Measurements from ENCODE around the gene ANKRD33.
A peak's percentile ranks its signal among the peaks of the same experiment; 100 is the strongest.

The ANKRD33 gene

DNA sequence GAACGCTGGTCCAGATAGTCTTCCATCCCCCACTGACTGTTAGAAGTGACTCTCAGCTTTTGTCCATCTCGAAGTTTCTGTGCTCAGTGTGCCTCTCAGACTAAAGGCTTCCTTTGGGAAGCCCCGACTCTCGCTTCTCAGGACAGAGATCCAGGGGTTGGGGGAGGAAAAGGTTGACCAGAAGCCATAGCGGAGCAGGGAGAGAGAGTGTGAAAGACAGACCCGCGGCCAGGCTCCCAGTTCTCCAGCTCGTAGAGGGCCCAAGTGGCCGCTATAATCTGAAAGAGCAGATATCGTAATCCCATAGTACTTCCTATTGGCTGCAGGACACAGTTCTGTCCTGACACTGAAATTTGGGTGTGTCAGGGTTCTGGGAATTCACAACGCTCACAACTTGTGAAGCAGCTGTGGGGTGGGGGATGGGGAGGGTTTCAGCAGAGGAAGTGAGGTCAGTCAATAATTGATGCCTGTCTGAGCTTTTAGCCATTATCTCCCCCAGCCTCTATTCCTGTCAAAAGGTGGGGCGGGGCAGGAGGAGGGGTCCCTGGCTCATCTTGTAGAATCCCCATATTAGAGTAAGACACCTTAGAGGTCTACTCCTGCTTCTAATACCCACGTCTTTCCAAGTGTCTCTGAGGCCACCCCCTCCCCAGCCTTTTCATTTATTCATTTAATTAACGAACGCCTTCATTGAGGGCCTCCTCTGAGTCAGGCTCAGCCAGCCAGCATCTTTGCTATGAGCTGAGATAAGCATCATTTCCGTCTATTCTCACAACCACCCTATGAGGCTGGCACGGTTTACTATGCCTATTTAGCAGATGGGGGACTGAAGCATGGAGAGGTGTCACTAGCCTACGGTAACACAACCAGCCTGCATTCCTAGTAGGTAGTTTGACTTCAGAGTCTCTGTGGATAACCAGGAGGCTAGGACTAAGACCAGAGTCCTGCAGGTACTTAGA, 17.8 kb downstream of the ANKRD33 start:
- peak; percentile 54 for DNase-seq

DNA sequence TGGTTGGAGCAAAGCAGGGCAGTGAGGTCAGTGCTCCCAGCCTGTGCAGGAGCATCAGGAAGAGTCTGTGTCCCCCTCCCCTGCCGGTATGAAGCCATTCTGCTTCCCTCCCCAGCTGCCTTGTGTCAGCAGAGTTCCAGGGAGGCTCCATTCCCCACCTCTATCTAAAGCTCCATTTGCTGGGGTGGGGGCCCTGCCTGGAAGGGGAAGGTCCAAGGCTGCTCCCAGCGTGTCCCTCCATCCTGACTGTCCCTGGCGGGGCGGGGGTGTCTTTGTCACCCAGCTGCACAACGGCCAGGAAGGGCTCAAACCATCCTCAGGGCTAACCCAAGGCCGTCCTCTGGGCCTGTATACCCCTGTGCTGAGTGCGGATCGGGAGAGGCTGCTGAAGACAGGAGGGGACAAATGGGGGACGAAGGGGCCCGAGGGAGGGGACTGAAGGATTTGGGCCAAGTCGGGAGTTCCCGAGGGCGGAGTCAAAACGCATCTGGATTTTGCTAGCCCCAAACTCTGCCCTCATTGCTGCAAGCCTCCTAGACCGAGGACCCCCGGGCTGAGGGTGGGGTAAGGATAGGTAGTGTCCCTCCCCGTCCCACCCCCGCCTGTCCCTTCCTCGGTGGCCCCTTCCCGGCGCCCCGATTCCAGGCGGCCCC, 18.7 kb downstream of the ANKRD33 start:
- no peak for DNase-seq

DNA sequence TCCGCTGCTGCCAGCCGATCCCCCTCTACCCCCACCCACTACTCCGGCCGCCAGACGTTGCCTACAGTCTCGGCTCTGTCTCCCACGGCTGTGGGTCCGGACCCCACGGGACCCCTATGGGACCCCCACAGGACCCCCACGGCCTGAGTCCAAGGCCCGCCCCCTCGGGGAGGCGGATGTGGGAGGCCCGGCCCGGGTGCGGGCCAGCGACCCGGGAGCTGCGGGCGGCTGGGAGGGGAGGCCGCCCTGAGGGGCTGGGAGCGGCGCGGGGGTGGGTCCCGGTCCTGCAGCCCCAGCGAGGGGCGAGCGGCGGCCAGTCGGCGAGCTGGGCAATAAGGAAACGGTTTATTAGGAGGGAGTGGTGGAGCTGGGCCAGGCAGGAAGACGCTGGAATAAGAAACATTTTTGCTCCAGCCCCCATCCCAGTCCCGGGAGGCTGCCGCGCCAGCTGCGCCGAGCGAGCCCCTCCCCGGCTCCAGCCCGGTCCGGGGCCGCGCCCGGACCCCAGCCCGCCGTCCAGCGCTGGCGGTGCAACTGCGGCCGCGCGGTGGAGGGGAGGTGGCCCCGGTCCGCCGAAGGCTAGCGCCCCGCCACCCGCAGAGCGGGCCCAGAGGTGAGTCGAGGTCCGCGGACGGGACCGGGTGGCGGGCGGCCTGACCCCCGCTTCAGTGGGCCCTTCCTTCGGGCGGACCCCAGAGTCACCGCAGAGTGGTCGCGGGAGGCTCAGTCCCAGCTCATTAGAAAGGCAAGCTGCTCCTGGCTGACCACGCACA, 19.4 kb downstream of the ANKRD33 start, which contains the start of gene ACVRL1:
Gene ACVRL1 (plus strand): TSS at position 422 of the 773 bp plus-strand sequence. CDS start 4,971 bp downstream, outside the sequence.
- DNase-seq, result no peak

DNA sequence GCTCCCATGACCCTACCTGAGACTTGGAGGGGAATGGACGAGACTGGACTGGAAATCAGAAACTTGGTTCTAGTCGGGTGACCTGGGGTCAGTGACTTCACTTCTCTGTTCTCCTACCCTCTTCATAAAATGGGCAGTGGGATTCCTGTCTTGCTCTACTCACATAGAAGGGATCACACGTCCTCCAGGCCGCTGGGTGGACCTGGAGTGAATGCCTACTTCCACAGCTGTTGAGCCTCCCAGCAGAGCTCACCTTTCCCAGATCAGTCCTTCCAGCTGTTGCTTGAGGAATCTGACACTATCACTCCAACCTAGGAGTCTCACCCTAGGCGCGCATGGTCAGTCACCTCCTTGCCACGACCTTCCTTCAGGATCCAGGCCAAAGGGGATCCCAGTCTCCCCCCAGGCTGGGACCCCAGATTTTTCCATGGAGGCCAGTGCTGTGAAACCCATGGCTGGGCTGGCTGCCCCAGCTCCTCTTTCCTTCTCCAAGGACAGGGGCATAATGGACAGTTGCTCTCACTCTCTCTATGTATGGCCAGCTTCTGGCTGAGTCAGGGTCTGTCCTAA, 20.0 kb downstream of the ANKRD33 start:
- no peak for DNase-seq

DNA sequence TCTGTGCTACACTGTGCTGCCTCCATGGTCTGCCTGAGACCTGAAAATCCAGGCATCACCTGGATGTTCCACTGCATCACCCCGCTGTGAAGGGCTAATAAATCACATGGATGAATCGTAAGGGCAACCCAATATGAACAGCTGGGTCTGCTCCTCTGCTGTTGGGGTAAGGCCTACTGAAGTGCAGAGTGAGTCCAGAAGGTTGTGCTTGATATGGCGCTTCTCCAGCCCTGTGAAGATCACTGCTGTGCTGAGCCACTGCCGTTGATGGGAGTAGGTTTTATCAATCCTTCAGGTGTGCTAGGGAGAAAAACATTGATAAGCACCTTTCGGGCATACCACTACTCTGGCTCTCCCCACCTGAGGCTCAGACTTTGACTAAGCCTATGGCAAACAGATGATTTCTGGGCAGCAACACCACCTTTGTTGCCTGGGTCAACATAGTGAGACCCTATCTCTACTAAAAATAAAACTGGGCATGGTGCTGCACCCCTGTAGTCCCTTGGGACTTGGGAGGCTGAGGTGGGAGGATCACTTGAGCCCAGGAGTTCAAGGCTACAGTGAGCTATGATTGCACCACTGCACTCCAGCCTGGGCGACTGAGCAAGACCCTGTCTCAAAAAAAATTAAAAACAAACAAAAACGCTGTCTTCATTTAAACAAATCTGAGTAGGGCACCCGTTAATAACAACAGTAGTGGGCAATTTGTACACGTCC, 21.1 kb downstream of the ANKRD33 start:
- DNase-seq, result no peak

DNA sequence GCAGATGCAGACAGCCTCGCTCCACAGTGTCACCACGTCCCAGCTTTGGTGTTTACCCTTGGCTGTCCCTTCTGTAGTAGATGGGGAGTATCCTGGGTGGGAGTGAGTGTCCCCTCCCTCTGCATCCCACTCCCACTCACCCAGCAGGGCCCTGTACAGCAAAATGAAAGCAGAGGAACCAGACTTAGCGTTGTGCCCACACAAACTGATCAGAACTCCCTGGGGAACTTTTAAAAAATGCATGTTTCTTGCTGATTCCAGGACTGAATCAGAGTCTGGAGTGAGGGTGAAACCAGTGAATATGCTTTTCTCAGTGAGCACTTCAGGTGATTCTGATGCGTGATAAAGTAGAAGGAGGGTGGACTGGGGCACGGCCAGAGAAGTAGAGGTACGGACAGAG, 22.3 kb downstream of the ANKRD33 start:
- no peak for DNase-seq

DNA sequence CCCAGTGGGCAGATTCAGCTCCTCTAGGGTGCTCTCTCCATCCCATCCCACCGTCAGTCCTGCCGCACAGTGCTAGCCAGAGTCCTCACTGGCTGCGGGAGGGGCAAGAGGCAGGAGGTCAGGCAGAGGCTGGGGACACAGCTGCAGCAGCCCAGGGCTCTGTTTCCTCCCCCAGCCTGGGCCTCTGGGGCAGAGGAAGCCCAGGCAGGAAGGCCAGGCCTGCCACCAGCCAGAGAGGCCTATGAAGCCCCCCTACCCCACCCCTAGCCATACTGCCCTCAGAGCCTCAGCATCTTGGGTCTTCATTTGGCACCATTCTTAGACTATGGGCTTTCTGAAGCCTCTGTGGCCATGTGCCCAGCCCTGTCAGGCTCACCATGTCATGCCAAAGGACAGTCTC, 22.8 kb downstream of the ANKRD33 start:
- DNase-seq, result no peak

DNA sequence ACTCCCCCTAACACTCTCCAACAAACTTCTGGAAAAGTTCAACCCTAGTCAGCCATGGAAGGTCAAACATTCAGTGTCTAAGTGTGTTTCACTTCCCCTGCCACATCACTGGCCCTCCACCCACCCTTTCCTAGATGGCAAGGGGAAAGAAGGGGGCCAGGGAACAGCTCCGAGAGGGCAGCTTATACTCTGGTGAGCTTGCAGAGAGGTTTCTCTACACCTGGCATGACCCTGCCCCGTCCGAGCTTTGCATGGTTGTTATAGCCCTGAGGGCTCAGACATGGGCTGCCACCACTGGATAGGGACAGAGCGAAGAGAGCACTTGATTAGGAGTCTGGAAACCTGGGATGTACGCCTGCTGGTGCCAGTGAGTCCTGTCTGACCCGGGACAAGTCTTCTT, 23.4 kb downstream of the ANKRD33 start:
- no peak for DNase-seq

DNA sequence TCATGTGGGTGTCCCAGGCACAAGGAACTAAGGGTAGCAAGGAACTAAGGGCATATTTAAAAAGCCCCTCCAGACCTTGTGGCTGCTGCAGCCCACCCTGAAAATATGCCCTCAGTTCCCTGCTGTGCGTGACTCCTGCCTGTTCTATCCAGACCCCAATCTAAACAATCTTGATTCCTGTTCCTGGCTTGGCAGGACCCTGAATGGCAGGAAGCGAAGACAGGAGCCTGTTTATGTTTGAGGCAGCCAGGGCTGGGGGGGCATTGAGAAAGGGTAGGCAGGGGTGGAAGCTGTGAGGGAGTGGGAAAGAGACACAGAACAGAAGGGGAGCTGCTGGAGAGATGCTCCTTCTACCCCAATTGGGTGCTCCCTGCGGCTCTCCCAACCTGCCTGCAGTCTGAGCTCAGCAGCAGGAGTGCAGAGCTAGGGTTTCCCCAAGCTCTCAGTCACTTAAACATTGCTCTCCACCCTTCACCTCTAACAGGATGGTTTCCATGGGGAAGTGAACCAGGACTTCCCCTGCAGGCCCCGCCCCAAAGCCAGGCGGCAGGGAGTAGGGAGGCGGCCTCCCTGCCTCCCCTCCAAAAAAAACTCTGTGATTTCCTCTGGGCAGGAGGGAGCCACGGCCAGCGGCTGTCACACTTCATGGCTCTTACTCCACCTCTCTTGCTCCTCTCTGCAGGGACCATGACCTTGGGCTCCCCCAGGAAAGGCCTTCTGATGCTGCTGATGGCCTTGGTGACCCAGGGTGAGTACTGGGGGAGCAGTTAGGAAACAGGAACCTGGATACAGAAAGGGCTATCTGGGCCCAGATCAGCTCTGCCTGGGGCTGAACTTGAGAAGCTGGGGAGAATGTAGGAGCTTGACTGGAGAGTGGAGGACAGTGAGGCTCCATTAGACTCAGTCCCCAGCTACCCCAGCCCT, 24.1 kb downstream of the ANKRD33 start:
- DNase-seq, result no peak

DNA sequence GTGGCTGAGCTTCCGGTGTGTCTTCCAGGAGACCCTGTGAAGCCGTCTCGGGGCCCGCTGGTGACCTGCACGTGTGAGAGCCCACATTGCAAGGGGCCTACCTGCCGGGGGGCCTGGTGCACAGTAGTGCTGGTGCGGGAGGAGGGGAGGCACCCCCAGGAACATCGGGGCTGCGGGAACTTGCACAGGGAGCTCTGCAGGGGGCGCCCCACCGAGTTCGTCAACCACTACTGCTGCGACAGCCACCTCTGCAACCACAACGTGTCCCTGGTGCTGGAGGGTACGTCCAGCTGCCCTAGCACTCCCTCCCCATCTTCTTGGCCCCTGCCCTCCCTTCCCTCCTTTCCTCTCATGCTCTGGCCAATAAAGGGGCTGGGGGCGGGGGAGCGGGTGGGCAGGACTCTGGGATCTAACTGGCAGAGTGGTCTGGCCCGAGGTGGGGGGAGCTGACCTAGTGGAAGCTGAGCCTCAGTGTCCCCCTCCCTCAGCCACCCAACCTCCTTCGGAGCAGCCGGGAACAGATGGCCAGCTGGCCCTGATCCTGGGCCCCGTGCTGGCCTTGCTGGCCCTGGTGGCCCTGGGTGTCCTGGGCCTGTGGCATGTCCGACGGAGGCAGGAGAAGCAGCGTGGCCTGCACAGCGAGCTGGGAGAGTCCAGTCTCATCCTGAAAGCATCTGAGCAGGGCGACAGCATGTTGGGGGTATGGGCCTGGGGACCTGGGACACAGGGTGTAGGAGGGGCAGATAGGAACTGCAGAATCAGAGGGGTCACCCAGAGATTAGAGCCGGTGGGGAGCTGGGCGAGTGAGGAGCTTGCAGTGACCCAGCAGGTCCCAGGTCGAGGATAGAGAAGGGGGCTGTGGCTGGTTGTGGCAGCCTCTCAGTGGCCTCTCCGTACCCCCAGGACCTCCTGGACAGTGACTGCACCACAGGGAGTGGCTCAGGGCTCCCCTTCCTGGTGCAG, 25.4 kb downstream of the ANKRD33 start:
- no peak for DNase-seq

DNA sequence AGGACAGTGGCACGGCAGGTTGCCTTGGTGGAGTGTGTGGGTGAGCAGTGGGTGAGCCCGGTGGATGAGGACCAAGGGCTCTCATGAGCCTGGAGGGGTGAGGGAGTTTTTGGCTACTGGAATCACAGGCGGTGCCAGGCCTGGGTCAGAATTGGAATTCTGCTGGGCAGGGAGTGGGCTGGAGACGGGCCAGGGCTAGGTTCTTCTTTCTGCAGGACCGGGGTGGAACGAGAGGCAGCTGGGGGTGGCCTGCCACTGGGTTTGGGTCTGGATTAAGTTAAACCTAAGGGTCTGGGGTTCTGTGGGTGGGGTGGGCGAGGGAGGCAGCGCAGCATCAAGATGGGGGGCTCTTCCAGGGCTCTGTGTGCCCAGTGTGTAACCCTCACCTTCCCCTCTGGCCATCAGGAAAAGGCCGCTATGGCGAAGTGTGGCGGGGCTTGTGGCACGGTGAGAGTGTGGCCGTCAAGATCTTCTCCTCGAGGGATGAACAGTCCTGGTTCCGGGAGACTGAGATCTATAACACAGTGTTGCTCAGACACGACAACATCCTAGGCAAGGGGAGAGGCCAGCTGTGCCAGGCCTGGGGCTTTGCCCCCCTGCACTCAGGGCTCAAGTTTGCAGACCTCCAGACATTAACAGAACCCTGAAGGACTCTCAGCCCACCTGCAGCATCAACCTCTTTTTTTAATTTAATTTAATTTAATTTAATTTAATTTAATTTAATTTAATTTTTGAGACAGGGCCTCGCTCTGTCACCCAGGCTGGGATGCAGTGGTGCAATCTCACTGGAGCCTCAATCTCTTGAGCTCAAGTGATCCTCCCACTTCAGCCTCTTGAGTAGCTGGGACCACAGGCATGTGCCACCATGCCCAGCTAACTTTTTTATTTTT, 26.4 kb downstream of the ANKRD33 start:
- no peak for DNase-seq

DNA sequence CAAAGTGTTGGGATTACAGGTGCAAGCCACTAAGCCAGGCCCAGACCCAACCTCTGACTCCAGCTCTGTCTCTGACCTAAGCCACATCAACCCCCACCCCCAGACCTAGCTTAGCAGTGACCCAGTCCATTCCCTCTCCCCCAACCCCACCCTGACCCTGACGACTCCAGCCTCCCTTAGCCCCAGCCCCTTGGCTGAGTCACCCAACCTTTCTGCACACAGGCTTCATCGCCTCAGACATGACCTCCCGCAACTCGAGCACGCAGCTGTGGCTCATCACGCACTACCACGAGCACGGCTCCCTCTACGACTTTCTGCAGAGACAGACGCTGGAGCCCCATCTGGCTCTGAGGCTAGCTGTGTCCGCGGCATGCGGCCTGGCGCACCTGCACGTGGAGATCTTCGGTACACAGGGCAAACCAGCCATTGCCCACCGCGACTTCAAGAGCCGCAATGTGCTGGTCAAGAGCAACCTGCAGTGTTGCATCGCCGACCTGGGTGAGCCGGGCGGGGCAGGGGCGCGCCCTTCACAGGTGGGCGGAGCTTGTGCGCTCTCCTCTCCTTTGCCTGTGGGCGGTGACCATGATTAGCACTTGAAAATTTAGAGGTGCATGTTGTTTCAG, 27.2 kb downstream of the ANKRD33 start:
- no peak for DNase-seq

DNA sequence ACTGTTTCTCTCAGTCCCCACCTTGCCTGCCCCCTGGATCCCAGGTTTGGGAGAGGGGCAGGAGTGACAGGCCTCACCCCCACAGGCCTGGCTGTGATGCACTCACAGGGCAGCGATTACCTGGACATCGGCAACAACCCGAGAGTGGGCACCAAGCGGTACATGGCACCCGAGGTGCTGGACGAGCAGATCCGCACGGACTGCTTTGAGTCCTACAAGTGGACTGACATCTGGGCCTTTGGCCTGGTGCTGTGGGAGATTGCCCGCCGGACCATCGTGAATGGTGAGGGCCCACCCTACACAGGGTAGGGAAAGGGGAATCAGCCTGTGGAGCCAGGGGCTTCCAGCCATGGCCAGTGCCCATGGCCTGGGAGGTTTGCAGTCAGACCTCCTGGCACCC, 28.0 kb downstream of the ANKRD33 start:
- no peak for DNase-seq

DNA sequence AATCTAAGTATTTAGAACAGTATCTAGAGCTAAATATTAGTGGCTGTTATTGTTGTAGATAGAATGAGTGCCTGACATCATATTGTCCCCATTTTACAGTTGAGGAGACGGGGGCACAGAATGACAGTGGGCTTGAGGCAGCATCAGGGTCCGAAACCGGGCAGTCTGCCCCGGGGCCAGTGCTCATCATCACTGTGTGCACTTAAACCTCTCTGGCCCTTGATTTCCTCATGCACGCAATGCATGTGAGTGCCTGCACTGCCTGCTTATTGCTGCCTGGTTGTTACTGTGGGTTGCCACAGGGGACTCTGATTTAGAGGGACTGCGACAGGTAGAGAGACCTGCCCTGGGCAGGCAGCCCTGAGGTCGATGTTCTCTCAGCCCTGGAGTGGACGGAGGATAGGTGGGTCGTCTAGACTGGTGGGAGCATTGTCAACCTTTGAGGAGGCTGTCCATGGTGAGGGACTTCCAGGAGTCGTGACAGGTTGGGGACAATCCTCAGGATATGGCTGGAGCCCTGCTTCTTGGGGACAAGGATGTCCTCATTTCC, 29.2 kb downstream of the ANKRD33 start:
- no peak for DNase-seq

DNA sequence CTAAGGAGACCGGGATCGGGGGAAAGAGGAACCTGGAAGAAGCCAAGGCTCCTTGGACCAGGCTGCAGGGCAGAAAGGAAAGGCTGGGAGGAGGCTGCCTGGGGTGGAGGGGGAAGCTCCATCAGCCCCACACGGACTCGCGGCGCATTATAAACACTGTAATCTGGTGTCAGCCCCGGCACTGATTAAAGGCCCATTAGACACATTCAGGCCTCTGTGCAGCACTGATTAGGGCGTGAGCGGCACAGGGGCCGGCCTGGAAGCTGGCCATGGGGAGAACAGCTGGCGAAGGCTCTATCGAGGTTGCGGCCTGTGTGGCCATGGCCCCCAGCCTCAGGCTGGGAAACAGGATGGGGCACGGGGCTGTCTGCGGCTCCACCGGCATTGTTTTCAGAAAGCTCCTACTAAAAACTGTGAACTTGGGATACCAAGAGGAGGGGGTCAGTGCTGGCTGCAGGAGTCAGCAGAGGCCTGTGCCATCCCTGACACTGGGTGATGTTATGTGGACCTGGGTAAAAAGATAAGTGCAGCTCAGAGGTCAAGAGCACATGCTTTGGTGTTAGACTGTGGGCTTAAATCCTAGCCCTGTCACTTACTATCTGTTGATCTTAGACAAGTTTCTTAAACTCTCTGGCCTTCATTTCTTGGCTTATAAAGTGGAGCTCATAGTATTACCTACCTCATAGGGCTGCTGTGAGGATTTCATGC, 30.0 kb downstream of the ANKRD33 start:
- no peak for DNase-seq

DNA sequence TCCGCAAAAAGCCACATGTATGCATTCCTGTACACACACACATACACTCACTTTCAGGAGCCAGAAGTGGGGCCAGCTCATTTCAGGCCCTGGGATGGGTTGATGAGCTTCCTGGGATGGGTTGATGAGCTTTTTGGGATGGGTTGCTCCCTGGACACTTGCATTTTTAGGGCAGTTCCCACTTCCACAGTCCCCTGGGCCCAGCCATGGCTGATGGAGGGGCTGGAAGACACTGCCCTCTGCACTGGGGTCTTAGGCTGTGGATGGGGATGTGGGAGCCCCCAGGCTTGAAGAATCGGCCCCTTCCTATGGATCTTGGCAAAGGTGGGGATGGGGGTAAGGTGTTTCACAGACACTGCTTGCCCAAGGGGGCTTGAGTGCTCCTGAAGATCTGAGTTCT, 32.1 kb downstream of the ANKRD33 start:
- no peak for DNase-seq

DNA sequence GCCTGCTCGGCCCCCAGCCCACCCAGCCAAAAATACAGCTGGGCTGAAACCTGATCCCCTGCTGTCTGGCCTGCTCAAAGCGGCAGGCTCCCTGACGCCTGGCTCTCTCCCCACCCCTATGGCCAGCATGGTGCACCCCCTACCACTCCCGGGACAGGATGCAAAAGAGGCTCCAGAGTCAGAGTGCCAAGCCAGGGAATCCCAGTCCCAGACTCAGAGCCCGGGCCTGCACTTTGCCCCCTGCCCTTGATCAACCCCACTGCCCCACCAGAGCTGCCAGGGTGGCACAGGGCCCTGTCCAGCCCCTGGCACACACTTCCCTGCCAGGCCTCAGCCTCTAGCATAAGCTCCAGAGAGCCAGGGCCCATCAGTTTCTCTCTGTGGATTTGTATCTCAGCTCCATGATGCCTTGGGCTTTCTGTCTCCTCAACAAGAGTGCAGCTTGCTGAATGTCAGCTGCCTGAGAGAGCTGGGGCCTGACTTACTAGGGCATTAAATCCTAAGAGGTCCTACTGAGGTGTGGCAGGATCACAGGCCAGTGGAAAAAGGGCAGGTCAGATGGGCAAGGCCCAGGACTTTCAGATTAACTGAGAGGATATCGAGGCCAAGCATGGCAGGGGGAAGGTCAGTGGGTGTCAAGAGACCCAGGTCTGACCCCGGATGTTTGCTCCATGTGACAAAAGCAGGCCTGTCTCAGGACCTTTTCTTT, 33.3 kb downstream of the ANKRD33 start:
- no peak for DNase-seq

All from fibroblast of skin of right quadriceps (primary cell).